Right lobe of liver (tissue), 6 donors: Measurements from ENCODE around the gene CCDC50. TPM values are rescaled to one million over a fixed set of nuclear protein-coding genes. Genes with fewer than 3 reads are reported as not detected.

ENCODE experiments used
- ATAC-seq, 4 donors: fragments of 200-7000 bp; cut with Tn5 transposase; one replicate each; pipeline ENCODE4 v1.9.1; 2020; ENCODE audit warnings: mild to moderate bottlenecking in 4 of 4, moderate library complexity in 4 of 4
- DNase-seq, 3 donors: peaks; one replicate each; pipeline ENCODE4 v3.0.0-alpha.2; 2020
- H3K27ac ChIP-seq, 3 donors: fragments of 200-600 bp; one replicate each; pipeline ENCODE4 v1.8.0; 2022
- H3K27me3 ChIP-seq, 2 donors: fragments of 200-600 bp; one replicate each; pipeline ENCODE4 v1.8.0; 2022
- H3K36me3 ChIP-seq, 4 donors: fragments of 200-600 bp; sonication (generic) in 1 of 4; one replicate each; pipeline versions ENCODE4 v1.5.1 to v1.8.0; 2017 to 2022; ENCODE audit warnings: control low read depth in 1 of 4
- H3K4me1 ChIP-seq, 4 donors: fragments of 200-600 bp; sonication (generic) in 1 of 4; one replicate each; pipeline versions ENCODE4 v1.5.1 to v1.8.0; 2017 to 2022; ENCODE audit warnings: control low read depth in 1 of 4
- H3K4me3 ChIP-seq, 3 donors: fragments of 200-600 bp; one replicate each; pipeline ENCODE4 v1.8.0; 2022
- H3K9me3 ChIP-seq, 4 donors: fragments of 200-600 bp; sonication (generic) in 1 of 4; one replicate each; pipeline versions ENCODE4 v1.5.1 to v1.8.0; 2017 to 2022; ENCODE audit warnings: control low read depth in 1 of 4
- CTCF ChIP-seq, 4 donors: fragments of 200-600 bp in 3 of 4; fragments of 450-650 bp in 1 of 4; IDR thresholded peaks; one replicate each; pipeline versions ENCODE4 v1.5.1 to v1.8.0; 2016 to 2022; ENCODE audit warnings: antibody characterized with exemption in 4 of 4, mild to moderate bottlenecking in 2 of 4
- POLR2A ChIP-seq: fragments of 450-650 bp; IDR thresholded peaks from one replicate; pipeline ENCODE4 v1.6.1; 2017; ENCODE audit warnings: antibody characterized with exemption, mild to moderate bottlenecking
- whole genome bisulfite sequencing: methylation state at CpG from one replicate; pipeline ENCODE4 v1.1.6; 2018; ENCODE audit warnings: low coverage, low lambda C conversion rate; ENCODE audit not compliant: insufficient coverage; ENCODE audit errors: missing lambda C conversion rate; 5-methylcytosine and 5-hydroxymethylcytosine counted together
- intact Hi-C, 2 donors: fragments of 100-400 bp; cut with DNase I; formaldehyde crosslinking; loops; one replicate each; pipeline versions ENCODE4 v1.11.2 to v1.14.1; 2022
- total RNA-seq, 6 experiments: library from RNA; depleted of rRNA in 2 of 6; stranded (reverse); fragments of >200 nt in 2 of 6; fragmentation: NEBNext Ultra II Directional in 3 of 6; extraction: Animal tissue kit (Norgen Biotek cat#: 25700) in 3 of 6; gene quantifications; one replicate each; pipeline versions ENCODE4 v1.1.0 to v1.2.4, GENCODE V29; 2016 to 2023
- donor health status: DM: no; HTN: yes; CAD: no.
- donor health status: DM: no; HTN: no; CAD: no.
- donor health status: DM: no; HTN: no; CAD: no.
- donor health status: DM: no; HTN: yes; CAD: no.
- donor health status: DM: no; HTN: yes; CAD: no.

CCDC50 gene
- total RNA-seq, 6 experiments from 2014 or later: 36.1 to 96.3 (median 65.1) TPM

GRCh38 chr3:191340351-191340750 lies 11.2 kb downstream of the CCDC50 start:
- 67% methylated on average over 2 of the region's 2 CpGs for WGBS
- Histone ChIP-seq H3K36me3 (no peaks in the 10 kb centered on the region), H3K27me3 (no peaks in the 10 kb centered on the region), H3K9me3 (no peaks in the 10 kb centered on the region), H3K4me1 (peaks cover 0 to 48% (median 11%) of the 10 kb centered on the region in 4 donors), H3K27ac (no peak overlapping the region), H3K4me3 (no peak overlapping the region)
- intact Hi-C loops: no loop called here
- no peak for DNase-seq
- TF ChIP-seq CTCF (IDR thresholded peaks at IDR 0.05): no peak
- no peak for TF ChIP-seq POLR2A
- no peak for ATAC-seq

DNA sequence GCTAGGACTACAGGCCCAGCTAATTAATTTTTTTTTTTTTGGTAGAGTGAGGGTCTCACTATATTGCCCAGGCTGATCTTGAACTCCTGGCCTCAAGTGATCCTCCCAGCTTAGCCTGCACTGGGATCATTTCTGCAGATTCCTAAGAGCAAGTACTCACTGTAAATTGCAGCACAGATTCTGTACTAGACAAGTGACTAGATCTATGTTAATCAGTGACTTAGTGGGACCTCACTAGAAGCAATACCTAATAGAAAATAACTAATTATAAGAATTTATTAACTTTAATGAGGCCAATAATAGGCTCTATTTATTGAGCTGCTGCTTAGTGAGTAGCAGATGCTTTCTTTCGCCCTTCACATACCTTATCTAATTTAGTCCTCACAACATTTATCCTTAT lies 11.8 kb downstream of the CCDC50 start:
- H3K36me3 ChIP-seq: no peaks in the 10 kb centered on the region
- peaks cover 0 to 45% (median 12%) of the 10 kb centered on the region in 4 donors for H3K4me1 ChIP-seq
- 100% methylated on average over 1 of the region's 1 CpG for WGBS

GRCh38 chr3:191342006-191342405 lies 12.8 kb downstream of the CCDC50 start:
- 33% methylated on average over 2 of the region's 2 CpGs for WGBS
- no peak for DNase-seq
- Histone ChIP-seq H3K4me1 (peaks cover 0 to 45% (median 16%) of the 10 kb centered on the region in 4 donors), H3K9me3 (no peaks in the 10 kb centered on the region), H3K36me3 (no peaks in the 10 kb centered on the region), H3K27ac (no peak overlapping the region), H3K4me3 (no peak overlapping the region), H3K27me3 (no peaks in the 10 kb centered on the region)
- intact Hi-C loops: no loop called here
- no peak for TF ChIP-seq POLR2A
- TF ChIP-seq CTCF (IDR thresholded peaks at IDR 0.05): no peak
- ATAC-seq: no peak

More for the DNA sequence above, 11.8 kb downstream of the CCDC50 start:
- TF ChIP-seq POLR2A (no peak), CTCF (IDR thresholded peaks at IDR 0.05) (no peak)
- no peak for DNase-seq
- H3K4me3 ChIP-seq: no peak overlapping the region
- intact Hi-C loops: no loop called here
- H3K27ac ChIP-seq: no peak overlapping the region
- H3K27me3 ChIP-seq: no peaks in the 10 kb centered on the region
- ATAC-seq: no peak
- no peaks in the 10 kb centered on the region for H3K9me3 ChIP-seq

DNA sequence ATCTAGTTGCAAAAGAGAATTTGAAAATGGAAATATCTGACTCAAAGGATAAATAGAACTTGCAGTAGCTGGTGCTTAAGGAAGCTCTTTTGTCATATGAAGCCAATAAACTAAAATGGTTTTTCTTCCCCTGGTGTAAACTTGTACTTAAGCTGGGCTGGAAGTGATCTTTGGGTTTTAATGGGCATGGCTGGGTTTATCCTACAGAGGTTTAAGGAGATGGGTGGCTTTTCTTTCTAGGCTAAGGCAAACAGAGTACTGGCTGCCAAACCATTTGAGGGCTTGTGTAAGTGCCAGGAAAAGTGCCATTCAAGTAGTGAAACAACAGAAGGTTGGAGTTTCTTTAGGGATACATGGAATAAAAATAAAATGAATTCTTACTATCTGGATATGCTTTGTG lies 13.2 kb downstream of the CCDC50 start:
- TF ChIP-seq POLR2A (no peak), CTCF (IDR thresholded peaks at IDR 0.05) (no peak)
- H3K27me3 ChIP-seq: no peaks in the 10 kb centered on the region
- peak in 2 of 4 donors; percentile 46 to 58 for ATAC-seq
- H3K9me3 ChIP-seq: no peaks in the 10 kb centered on the region
- no peaks in the 10 kb centered on the region for H3K36me3 ChIP-seq
- no peak overlapping the region for H3K4me3 ChIP-seq
- intact Hi-C loops: no loop called here
- no peak for DNase-seq
- H3K4me1 ChIP-seq: peaks cover 0 to 45% (median 16%) of the 10 kb centered on the region in 4 donors
- no peak overlapping the region for H3K27ac ChIP-seq

DNA sequence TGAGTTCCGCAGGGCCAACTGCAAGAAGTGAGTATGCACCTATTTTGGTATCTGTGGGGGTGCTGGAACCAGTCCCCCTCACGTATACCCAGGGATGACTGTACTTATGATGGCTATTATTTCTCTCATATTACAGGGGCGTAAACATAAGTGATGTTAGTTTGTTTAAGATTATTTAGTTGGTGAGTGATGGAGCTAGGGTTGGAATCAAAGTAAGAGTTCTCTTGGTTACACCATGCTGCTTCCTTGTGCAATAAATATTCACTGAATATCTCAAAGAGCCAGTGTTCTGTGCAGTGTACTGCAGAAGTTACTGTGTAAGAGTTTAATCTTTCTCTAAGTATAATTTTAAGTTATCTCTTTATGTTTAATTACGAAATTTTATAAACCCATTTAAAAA lies 13.9 kb downstream of the CCDC50 start:
- DNase-seq (no peak), ATAC-seq (peak in 1 of 4 donors; percentile 18)
- WGBS: 77% methylated on average over 3 of the region's 4 CpGs
- no peak for TF ChIP-seq POLR2A
- TF ChIP-seq CTCF (IDR thresholded peaks at IDR 0.05): no peak
- intact Hi-C loops: no loop called here
- no peaks in the 10 kb centered on the region for H3K9me3 ChIP-seq
- no peak overlapping the region for H3K4me3 ChIP-seq
- H3K27me3 ChIP-seq: no peaks in the 10 kb centered on the region
- peaks cover 0 to 42% (median 16%) of the 10 kb centered on the region in 4 donors for H3K4me1 ChIP-seq
- H3K36me3 ChIP-seq: no peaks in the 10 kb centered on the region
- no peak overlapping the region for H3K27ac ChIP-seq
